Fibroblast of pulmonary artery (primary cell): ENCODE measurements around the gene BLTP3A.
"Not testable (repeated sequence)": the region's sequence is repeated elsewhere in the genome, so short reads cannot be mapped to it uniquely, and the experiment has no call there.

ENCODE experiments used
- DNase-seq: peaks from one replicate; pipeline ENCODE4 v3.0.0-alpha.2; 2010; ENCODE audit warnings: low read depth
- H3K4me3 ChIP-seq: replicated peaks from 2 replicates; pipeline ENCODE4 v1.5.1; 2011; ENCODE audit warnings: low read depth, mild to moderate bottlenecking, control low read depth, low read length, moderate library complexity
- TF ChIP-seq, protein P1 (sequence below): IDR thresholded peaks from 2 replicates; pipeline ENCODE4 v1.5.1; 2011; ENCODE audit warnings: mild to moderate bottlenecking, control low read depth, low read length, inconsistent platforms; ENCODE audit errors: missing control alignments

The BLTP3A gene

DNA sequence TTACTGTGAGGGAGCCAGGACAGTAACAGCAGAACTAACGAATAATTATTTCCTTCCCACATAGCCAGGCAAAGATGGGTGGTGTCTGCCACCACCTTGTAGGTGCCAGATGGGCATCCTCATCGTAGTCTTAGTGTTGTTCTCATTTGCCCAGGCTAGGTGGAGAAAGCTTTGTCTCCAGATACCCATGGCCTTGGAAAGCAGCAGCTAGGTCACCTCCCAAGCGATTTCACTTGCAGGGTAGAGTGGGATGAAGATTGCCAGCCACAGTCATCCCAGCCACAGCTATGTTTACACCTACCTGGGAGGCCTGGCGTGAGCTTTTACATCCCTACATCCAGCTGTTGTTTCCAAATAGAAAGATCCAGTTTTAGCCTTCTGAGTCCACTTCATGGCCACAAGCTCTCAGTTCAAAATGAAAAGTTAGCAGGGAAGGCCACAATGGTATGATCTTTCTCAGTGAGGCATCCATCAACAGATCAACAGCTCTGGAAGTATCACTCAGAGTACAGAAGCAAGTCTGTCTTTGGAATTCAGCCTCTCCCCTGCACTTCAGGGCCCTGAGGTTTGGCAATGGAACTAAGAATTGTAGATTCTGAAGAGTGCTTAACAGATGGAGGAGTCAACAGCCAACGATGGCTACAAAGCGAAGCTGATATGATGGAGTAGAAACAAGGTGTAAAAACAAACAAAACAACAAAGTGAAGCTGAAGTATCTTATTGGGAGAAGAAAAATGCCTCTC lies 45.6 kb upstream of the BLTP3A start:
- TF ChIP-seq, protein P1, sequence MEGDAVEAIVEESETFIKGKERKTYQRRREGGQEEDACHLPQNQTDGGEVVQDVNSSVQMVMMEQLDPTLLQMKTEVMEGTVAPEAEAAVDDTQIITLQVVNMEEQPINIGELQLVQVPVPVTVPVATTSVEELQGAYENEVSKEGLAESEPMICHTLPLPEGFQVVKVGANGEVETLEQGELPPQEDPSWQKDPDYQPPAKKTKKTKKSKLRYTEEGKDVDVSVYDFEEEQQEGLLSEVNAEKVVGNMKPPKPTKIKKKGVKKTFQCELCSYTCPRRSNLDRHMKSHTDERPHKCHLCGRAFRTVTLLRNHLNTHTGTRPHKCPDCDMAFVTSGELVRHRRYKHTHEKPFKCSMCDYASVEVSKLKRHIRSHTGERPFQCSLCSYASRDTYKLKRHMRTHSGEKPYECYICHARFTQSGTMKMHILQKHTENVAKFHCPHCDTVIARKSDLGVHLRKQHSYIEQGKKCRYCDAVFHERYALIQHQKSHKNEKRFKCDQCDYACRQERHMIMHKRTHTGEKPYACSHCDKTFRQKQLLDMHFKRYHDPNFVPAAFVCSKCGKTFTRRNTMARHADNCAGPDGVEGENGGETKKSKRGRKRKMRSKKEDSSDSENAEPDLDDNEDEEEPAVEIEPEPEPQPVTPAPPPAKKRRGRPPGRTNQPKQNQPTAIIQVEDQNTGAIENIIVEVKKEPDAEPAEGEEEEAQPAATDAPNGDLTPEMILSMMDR = no peak
- no peak overlapping the region for H3K4me3 ChIP-seq
- no peak for DNase-seq

DNA sequence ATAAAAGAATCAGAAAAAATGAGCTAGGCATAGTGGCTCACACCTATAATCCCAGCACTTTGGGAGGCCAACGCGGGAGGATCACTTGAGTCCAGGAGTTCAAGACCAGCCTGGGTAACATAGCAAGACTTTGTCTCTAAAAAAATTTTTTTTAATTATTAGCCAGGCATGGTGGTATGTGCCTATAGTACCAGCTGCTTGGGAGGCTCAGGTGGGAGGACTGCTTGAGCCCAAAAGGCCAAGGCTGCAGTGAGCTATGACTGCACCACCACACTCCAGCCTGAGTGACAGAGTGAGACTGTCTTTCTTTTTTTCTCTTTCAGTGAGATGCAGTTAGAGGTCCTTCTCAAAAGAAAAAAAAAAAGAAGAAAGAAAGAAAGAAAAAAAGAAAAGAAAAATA lies 43.1 kb upstream of the BLTP3A start:
- no peak overlapping the region for H3K4me3 ChIP-seq
- no peak for DNase-seq
- TF ChIP-seq, protein P1 = no peak

DNA sequence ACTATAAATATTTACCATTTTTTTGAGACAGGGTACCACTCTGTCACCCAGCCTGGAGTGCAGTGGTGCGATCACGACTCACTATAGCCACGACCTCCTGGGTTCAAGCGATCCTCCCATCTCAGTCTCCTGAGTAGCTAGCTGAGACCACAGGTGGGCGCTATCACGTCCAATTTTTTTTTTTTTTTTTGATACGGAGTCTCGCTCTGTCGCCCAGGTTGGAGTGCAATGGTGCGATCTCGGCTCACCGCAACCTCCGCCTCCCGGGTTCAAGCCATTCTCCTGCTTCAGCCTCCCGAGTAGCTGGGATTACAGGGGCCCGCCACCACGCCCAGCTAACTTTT lies 35.4 kb upstream of the BLTP3A start:
- peak; percentile 29 for DNase-seq
- TF ChIP-seq, protein P1 = peak; percentile 34
- peak overlapping the region; percentile 85 for H3K4me3 ChIP-seq

DNA sequence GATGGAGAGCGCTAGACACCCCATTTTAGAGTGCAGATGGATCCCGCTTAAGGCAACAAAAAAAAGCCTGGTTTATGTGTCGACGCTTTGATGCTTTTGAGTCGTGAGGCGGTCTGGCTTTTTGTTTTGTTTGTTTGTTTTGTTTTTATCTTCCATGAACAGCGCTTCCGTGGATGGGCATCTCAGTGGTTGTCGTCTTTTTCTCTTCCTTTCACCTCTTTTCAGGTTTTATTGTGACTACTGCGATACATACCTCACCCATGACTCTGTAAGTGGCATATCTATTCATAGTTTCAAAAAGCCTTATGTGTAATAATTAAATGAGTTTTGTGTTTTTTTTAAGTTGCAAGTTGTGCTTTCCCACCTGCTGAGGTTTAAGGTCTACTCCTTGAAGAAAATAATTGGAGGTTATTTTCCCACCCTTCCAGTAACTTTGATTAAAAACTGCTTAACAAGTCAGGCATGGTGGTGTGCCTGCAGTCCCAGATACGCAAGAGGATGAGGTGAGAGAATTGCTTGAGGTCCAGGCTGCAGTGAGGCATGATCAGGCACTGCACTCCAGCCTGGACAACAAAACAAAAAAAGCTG lies 34.1 kb upstream of the BLTP3A start:
- TF ChIP-seq, protein P1 = no peak
- no peak for DNase-seq
- H3K4me3 ChIP-seq = peak overlapping the region; percentile 85

DNA sequence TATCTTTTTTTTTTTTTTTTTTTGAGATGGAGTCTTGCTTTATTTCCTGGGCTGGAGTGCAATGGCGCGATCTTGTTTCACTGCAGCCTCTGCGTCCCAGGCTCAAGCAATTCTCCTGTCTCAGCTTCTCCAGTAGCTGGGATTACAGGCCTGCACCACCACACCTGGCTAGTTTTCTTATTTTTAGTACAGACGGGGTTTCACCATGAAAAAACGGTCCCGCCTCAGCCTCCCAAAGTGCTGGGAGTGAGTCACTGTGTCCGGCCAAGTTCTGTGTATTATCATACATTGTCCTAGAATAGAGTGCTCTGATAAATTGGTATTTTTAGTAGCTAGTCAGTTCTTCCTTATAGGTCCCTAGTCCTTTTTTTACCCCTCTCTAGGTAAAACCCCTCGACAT lies 31.8 kb upstream of the BLTP3A start:
- TF ChIP-seq, protein P1 = no peak
- H3K4me3 ChIP-seq = no peak overlapping the region
- no peak for DNase-seq

DNA sequence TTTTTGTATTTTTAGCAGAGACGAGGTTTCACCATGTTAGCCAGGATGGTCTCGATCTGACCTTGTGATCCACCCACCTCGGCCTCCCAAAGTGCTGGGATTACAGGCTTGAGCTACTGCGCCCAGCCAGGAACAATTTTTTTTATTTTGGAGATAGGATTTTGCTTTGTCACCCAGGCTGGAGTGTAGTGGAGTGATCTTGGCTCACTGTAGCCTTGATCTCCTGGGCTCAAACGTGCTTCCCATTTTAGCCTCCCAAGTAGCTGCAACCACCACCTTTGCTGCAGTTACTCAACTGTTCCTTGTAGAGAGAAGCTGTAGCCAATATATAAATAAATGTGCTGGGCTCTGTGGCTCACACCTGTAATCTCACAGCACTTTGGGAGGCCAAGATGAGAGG lies 30.2 kb upstream of the BLTP3A start:
- not testable (repeated sequence) for DNase-seq, H3K4me3 ChIP-seq

DNA sequence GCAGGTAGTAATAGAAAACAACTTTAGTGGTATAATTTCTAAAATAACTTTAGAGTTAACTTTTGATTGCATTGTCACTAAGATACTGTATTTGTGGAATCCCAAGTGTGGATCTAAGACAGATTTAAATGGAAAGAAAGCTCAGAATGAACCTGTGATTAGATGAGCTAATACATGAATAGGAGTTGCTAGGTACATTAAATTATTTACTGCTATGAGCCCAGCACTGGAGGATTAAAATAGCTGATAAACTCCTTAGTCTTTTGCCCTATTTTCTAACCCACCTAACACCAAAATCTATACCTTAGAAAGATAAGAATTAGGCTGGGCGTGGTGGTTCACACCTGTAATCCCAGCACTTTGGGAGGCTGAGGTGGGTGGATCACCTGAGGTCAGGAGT lies 23.7 kb upstream of the BLTP3A start:
- TF ChIP-seq, protein P1 = no peak
- no peak for DNase-seq

More for the DNA sequence above, 23.7 kb upstream of the BLTP3A start:
- no peak overlapping the region for H3K4me3 ChIP-seq
